Panc1 (cell line): Measurements from ENCODE around the gene SESTD1. TPM values are rescaled to one million over a fixed set of nuclear protein-coding genes. Genes with fewer than 3 reads are reported as not detected.

ENCODE experiments used
- ATAC-seq: fragments of 200-7000 bp; cut with Tn5 transposase; 2 replicates; pipeline ENCODE4 v1.9.1; 2020; ENCODE audit warnings: mild to moderate bottlenecking, moderate library complexity
- BruUV-seq: library from RNA; stranded (reverse); fragments of 400-500 nt; replicated peaks from 2 replicates; lab custom pipeline; 2021; lab: Mats Ljungman, UMichigan
- CTCF ChIA-PET: fragments of 300-600 bp; sonication (Branson Sonifier 250); formaldehyde crosslinking; loops from one replicate; lab custom pipeline; 2022; ENCODE audit warnings: antibody characterized with exemption; lab: Charles Lee
- POLR2A ChIA-PET: fragments of 300-600 bp; sonication (Branson Sonifier 250); formaldehyde crosslinking; loops from one replicate; lab custom pipeline; 2022; ENCODE audit warnings: antibody characterized with exemption; lab: Charles Lee
- DNase-seq: peaks from one replicate; pipeline ENCODE4 v3.0.0-alpha.2; 2010; ENCODE audit warnings: low read depth, low spot score
- H3K27ac ChIP-seq: 2 replicates; pipeline ENCODE4 v1.5.1; 2011; ENCODE audit warnings: mild to moderate bottlenecking, low read length, inconsistent platforms
- H3K27me3 ChIP-seq: fragments of 200-500 bp; sonication (Bioruptor generic); 2 replicates; pipeline ENCODE4 v1.6.0; 2014; ENCODE audit warnings: low read length, inconsistent platforms; ENCODE audit not compliant: control insufficient read depth, insufficient read depth
- H3K36me3 ChIP-seq: fragments of 200-500 bp; sonication (Bioruptor generic); 2 replicates; pipeline ENCODE4 v1.5.1; 2014; ENCODE audit warnings: inconsistent platforms, mild to moderate bottlenecking, low read length, moderate library complexity; ENCODE audit not compliant: control insufficient read depth, insufficient read depth
- H3K4me1 ChIP-seq: 2 replicates; pipeline ENCODE4 v1.5.1; 2011; ENCODE audit warnings: inconsistent platforms, mild to moderate bottlenecking, low read length, moderate library complexity; ENCODE audit not compliant: control insufficient read depth, insufficient read depth
- H3K4me3 ChIP-seq, 2 experiments: 2 replicates each; pipeline ENCODE4 v1.5.1; 2011 to 2012; ENCODE audit warnings: low read depth in 2 of 2, low read length in 2 of 2, mild to moderate bottlenecking in 2 of 2, inconsistent platforms in 1 of 2, moderate library complexity in 1 of 2
- H3K9me3 ChIP-seq: fragments of 200-500 bp; sonication (Bioruptor generic); 2 replicates; pipeline ENCODE4 v1.5.1; 2014; ENCODE audit warnings: low read depth, mild to moderate bottlenecking, inconsistent platforms, low read length, moderate library complexity; ENCODE audit not compliant: control insufficient read depth, insufficient read depth
- CTCF ChIP-seq: fragments of 450-650 bp; IDR thresholded peaks from 2 replicates; pipeline ENCODE4 v1.5.1; 2017; ENCODE audit warnings: mild to moderate bottlenecking
- POLR2AphosphoS5 ChIP-seq: IDR thresholded peaks from 2 replicates; pipeline ENCODE4 v1.6.1; 2012; ENCODE audit warnings: mild to moderate bottlenecking, low read depth, low read length, moderate library complexity
- SIN3A ChIP-seq: IDR thresholded peaks from 2 replicates; pipeline ENCODE4 v1.6.1; 2012; ENCODE audit warnings: low read depth, mild to moderate bottlenecking, low read length, moderate library complexity, borderline replicate concordance; ENCODE audit not compliant: insufficient read depth
- TCF7L2 ChIP-seq: IDR thresholded peaks from 2 replicates; pipeline ENCODE4 v1.6.1; 2011; ENCODE audit warnings: mild to moderate bottlenecking, low read depth, low read length, inconsistent platforms
- in situ Hi-C: cut with HindIII; loops from 2 replicates; pipeline ENCODE4 v1.10.0; 2016; ENCODE audit warnings: low sequenced_read_pairs, low pct_unique_long_range_greater_than_20kb
- intact Hi-C: fragments of 100-400 bp; cut with micrococcal nuclease; formaldehyde crosslinking; loops from one replicate; pipeline ENCODE4 v1.10.0; 2022; ENCODE audit not compliant: unreplicated experiment
- total RNA-seq: library from RNA; stranded (reverse); gene quantifications from one replicate; pipeline ENCODE4 v1.2.1, GENCODE V29; 2021; ENCODE audit not compliant: unreplicated experiment
- TF ChIP-seq, protein P1 (sequence below), 2 experiments: IDR thresholded peaks; 2 replicates each; pipeline ENCODE4 v1.6.1; 2011 to 2012; ENCODE audit warnings: low read depth in 2 of 2, control low read depth in 1 of 2, low read length in 1 of 2, mild to moderate bottlenecking in 1 of 2, moderate library complexity in 1 of 2; ENCODE audit not compliant: insufficient read depth in 1 of 2

The SESTD1 gene
- total RNA-seq, 1 experiment from 2014 or later = 31.3 TPM

GRCh38 chr2:179268277-179268925 lies 3.8 kb upstream of the SESTD1 start:
- DNase-seq (no peak), ATAC-seq (no peak)
- no peak overlapping the region for H3K27ac ChIP-seq
- BruUV-seq = no TSS peak
- no peaks in the 10 kb centered on the region; the same call in 1 of the 2 replicates for H3K4me1 ChIP-seq
- H3K27me3 ChIP-seq = no peaks in the 10 kb centered on the region
- POLR2A ChIA-PET = interaction anchor here (0.5 kb wide), 1 partner anchor 20 kb away, joined by 3 read pairs; no protein-coding TSS in a partner anchor
- intact Hi-C loops = no loop called here
- no peak for TF ChIP-seq TCF7L2
- no peak for TF ChIP-seq POLR2AphosphoS5
- no peak for TF ChIP-seq SIN3A
- TF ChIP-seq CTCF = no peak
- TF ChIP-seq, protein P1, sequence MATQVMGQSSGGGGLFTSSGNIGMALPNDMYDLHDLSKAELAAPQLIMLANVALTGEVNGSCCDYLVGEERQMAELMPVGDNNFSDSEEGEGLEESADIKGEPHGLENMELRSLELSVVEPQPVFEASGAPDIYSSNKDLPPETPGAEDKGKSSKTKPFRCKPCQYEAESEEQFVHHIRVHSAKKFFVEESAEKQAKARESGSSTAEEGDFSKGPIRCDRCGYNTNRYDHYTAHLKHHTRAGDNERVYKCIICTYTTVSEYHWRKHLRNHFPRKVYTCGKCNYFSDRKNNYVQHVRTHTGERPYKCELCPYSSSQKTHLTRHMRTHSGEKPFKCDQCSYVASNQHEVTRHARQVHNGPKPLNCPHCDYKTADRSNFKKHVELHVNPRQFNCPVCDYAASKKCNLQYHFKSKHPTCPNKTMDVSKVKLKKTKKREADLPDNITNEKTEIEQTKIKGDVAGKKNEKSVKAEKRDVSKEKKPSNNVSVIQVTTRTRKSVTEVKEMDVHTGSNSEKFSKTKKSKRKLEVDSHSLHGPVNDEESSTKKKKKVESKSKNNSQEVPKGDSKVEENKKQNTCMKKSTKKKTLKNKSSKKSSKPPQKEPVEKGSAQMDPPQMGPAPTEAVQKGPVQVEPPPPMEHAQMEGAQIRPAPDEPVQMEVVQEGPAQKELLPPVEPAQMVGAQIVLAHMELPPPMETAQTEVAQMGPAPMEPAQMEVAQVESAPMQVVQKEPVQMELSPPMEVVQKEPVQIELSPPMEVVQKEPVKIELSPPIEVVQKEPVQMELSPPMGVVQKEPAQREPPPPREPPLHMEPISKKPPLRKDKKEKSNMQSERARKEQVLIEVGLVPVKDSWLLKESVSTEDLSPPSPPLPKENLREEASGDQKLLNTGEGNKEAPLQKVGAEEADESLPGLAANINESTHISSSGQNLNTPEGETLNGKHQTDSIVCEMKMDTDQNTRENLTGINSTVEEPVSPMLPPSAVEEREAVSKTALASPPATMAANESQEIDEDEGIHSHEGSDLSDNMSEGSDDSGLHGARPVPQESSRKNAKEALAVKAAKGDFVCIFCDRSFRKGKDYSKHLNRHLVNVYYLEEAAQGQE (IDR thresholded peaks at IDR 0.05; ENCODE audit: insufficient read depth in 1 of 2, low read depth in 2 of 2, low read length in 1 of 2) = no peak
- no peaks in the 10 kb centered on the region for H3K9me3 ChIP-seq
- no peak overlapping the region for H3K4me3 ChIP-seq
- in situ Hi-C loops = no loop called here
- CTCF ChIA-PET = no interaction called here
- H3K36me3 ChIP-seq = no peaks in the 10 kb centered on the region; the same call in none of the 2 replicates

DNA sequence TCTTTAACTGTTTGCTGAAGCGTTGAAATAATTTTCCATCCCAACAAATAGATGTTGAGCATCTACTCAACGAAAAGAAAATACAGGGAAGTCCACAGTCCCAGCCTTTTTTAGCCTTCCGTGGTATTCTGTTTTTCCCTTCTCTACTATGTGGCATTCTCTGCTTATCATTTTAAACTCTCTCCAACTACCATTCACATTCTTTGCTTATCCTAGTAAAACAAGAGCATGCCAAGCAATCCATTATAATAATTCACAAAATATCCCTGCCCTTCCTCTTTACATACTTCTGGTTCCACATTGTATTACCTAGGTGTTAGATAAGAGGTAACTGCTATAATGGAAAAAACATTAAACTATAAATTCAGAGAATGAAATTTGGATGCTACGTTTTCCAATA lies 1.6 kb upstream of the SESTD1 start:
- TF ChIP-seq, protein P1 (IDR thresholded peaks at IDR 0.05; ENCODE audit: insufficient read depth in 1 of 2, low read depth in 2 of 2, low read length in 1 of 2) = no peak
- no peak for TF ChIP-seq CTCF
- no peak for TF ChIP-seq TCF7L2
- no peak for TF ChIP-seq POLR2AphosphoS5
- TF ChIP-seq SIN3A = no peak
- no peak overlapping the region for H3K4me3 ChIP-seq
- ChIA-PET CTCF (no interaction called here), POLR2A (no interaction called here)
- H3K27me3 ChIP-seq = no peaks in the 10 kb centered on the region
- no peak for DNase-seq
- in situ Hi-C loops (no loop called here), intact Hi-C loops (no loop called here)
- H3K4me1 ChIP-seq = peaks cover 6% of the 10 kb centered on the region; the same call in 1 of the 2 replicates
- ATAC-seq = no peak
- no peaks in the 10 kb centered on the region for H3K9me3 ChIP-seq
- no peaks in the 10 kb centered on the region; the same call in 1 of the 2 replicates for H3K36me3 ChIP-seq
- BruUV-seq = no TSS peak
- no peak overlapping the region for H3K27ac ChIP-seq
